Measurements from ENCODE around the gene NDUFA7.
"Not testable (repeated sequence)": the region's sequence is repeated elsewhere in the genome, so short reads cannot be mapped to it uniquely, and the experiment has no call there.

Gene NDUFA7

DNA sequence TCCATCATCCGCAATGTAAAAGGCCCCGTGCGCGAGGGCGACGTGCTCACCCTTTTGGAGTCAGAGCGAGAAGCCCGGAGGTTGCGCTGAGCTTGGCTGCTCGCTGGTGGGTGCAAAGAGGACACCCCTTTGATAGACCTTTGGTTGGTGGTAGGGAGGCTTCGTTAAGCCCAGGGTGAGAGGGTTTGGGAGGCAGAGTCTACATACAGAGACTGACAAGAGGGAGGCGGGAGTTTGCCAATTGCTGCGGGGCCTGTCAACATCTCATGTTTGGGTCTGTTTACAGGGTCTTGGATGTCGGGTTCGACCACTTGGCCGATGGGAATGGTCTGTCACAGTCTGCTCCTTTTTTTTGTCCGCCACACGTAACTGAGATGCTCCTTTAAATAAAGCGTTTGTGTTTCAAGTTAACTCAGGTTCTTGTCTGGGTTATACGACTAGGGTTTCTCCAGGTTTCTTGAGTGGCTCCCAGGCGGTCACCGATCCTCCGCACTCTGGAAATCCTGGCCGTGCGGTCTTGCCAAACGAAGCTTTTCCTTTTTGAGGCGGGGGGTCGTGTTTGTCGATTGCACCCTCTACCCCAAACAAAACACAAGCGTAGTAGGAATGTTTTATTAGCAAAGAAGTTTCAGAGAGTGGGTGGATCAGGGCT lies 937 bp upstream of the NDUFA7 start:
- peak overlapping the region; percentile 99 for H3K4me3 ChIP-seq (ENCODE audit: low read length)
- no peak for TF ChIP-seq CTCF (conservative IDR thresholded peaks at IDR 0.05; ENCODE audit: low read depth, low read length)
- no peak for DNase-seq (ENCODE audit: low read depth)

DNA sequence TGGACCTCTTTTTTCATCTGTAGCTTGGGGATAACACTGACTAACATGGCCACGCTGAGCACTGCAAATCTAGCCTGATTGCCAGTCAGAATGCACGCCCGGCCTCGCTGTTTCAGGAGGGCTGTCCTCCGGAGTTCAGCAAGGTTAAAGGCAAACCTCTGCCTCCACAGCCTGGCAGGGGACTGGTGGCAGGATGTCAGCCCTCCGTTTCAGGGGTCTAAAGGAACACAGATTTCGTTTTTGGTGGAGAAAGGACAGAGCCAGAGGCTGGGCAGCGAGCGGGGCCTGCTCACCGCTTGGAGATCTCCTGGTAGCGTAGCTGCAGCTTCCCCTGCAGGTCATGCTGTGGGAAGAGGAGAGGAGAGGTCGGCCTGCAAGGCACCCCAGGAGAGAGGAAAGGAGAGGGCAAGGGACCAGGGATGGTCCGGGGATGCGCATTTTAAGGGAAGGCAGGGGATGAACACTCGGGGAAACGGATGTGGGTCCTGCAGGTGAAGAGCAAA lies 560 bp downstream of the NDUFA7 start:
- H3K4me3 ChIP-seq (ENCODE audit: low read length): peak overlapping the region; percentile 99
- no peak for DNase-seq (ENCODE audit: low read depth)
- TF ChIP-seq CTCF (conservative IDR thresholded peaks at IDR 0.05; ENCODE audit: low read depth, low read length): peak; percentile 12

GRCh38 chr19:8319807-8320520 lies 1.2 kb downstream of the NDUFA7 start:
- peak overlapping the region; percentile 99 for H3K4me3 ChIP-seq (ENCODE audit: low read length)

GRCh38 chr19:8318835-8319234 lies 2.3 kb downstream of the NDUFA7 start:
- not testable (repeated sequence) for H3K4me3 ChIP-seq (ENCODE audit: low read length); DNase-seq (ENCODE audit: low read depth)

More at GRCh38 chr19:8319807-8320520, 1.2 kb downstream of the NDUFA7 start:
- no peak for TF ChIP-seq CTCF (conservative IDR thresholded peaks at IDR 0.05; ENCODE audit: low read depth, low read length)
- DNase-seq (ENCODE audit: low read depth): no peak

- TF ChIP-seq CTCF (conservative IDR thresholded peaks at IDR 0.05; ENCODE audit: low read depth, low read length): no peak
- DNase-seq (ENCODE audit: low read depth): no peak
- no peak overlapping the region for H3K4me3 ChIP-seq (ENCODE audit: low read length)
These were observed 4.6 kb downstream of the NDUFA7 start for GRCh38 chr19:8316351-8317125.

GRCh38 chr19:8314981-8315640 lies 6.1 kb downstream of the NDUFA7 start:
- not testable (repeated sequence) for H3K4me3 ChIP-seq (ENCODE audit: low read length); DNase-seq (ENCODE audit: low read depth)

DNA sequence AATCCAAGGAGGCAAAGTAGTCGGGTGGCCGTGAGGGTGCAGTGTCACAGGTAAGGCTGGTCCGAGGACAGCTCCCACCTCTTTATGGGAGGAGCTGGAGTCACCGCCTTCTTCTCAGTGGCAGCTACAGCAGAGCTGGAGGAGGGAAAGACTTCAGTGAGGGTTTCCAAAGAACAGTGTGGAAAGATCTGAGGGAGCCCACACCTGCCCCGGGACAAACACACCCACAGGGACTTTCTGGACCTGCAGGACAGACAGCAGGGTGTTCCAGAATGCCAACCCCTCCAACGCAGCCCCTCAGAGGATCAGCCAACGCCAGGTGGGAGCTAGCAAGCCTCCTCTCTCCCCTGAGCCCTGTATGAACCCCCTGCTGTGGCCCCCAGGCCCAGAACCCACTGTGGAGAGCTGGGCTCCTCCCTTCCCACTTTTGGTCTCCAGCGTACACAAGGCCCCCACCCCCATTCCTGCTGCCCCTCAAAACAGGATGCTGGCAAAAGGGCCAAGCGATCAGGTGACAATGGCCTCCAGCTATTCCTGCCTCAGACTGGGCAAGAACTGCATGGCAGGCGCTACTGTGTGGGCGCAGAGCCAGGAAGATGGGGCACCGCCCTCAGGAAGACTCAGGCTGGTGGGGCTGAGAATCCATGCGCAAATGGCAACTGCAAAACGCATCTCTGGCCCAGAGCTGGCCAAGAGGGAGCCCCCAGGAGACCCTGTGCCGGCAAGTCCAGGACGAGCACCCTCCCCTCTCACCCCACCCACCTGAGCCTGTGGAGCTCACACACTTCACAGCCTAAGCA lies 9.5 kb downstream of the NDUFA7 start:
- no peak for TF ChIP-seq CTCF (conservative IDR thresholded peaks at IDR 0.05; ENCODE audit: low read depth, low read length)
- DNase-seq (ENCODE audit: low read depth): no peak
- no peak overlapping the region for H3K4me3 ChIP-seq (ENCODE audit: low read length)
